Myocyte (in vitro differentiated cells): Measurements from ENCODE around the gene FAM200C. TPM values are rescaled to one million over a fixed set of nuclear protein-coding genes. Genes with fewer than 3 reads are reported as not detected.
"Not testable (repeated sequence)": the region's sequence is repeated elsewhere in the genome, so short reads cannot be mapped to it uniquely, and the experiment has no call there.

Experiments
- DNase-seq: peaks from one replicate; pipeline ENCODE4 v3.0.0-alpha.2; 2012; ENCODE audit warnings: low read depth
- polyA plus RNA-seq: library from polyadenylated mRNA; unstranded; fragments of >200 nt; gene quantifications from one replicate; pipeline ENCODE4 v1.2.1, GENCODE V29; 2012; ENCODE audit warnings: missing spikeins
- total RNA-seq: library from RNA; depleted of rRNA; stranded (reverse); fragments of >200 nt; gene quantifications from 2 replicates; pipeline ENCODE4 v1.2.3, GENCODE V29; 2014

The FAM200C gene
- total RNA-seq = 6.7 and 7.8 TPM in 2 replicates
- 3.5 TPM for polyA plus RNA-seq

GRCh38 chr5:160399402-160400353 lies at the start of gene FAM200C:
FAM200C (minus strand) TSS chr5:160400054; CDS start chr5:160395490, 4,564 bp downstream.
- DNase-seq = peak; percentile 96

- DNase-seq = no peak
Measured at GRCh38 chr5:160449458-160449857, 49.6 kb upstream of the FAM200C start.

GRCh38 chr5:160448886-160449285 lies 49.0 kb upstream of the FAM200C start:
- no peak for DNase-seq

GRCh38 chr5:160445751-160446150 lies 45.9 kb upstream of the FAM200C start:
- no peak for DNase-seq

GRCh38 chr5:160445132-160445531 lies 45.3 kb upstream of the FAM200C start:
- DNase-seq = no peak

- DNase-seq = no peak
Measured at GRCh38 chr5:160444407-160444806, 44.6 kb upstream of the FAM200C start.

GRCh38 chr5:160442824-160443431 lies 43.1 kb upstream of the FAM200C start:
- no peak for DNase-seq

GRCh38 chr5:160441311-160441781 lies 41.5 kb upstream of the FAM200C start:
- DNase-seq = no peak

GRCh38 chr5:160439205-160439600 lies 39.3 kb upstream of the FAM200C start:
- DNase-seq = peak; percentile 81

GRCh38 chr5:160438316-160439204 lies 38.7 kb upstream of the FAM200C start:
- peak; percentile 61 for DNase-seq

GRCh38 chr5:160437271-160437670 lies 37.4 kb upstream of the FAM200C start:
- no peak for DNase-seq

- DNase-seq = not testable (repeated sequence)
Measured at GRCh38 chr5:160436661-160437060, 36.8 kb upstream of the FAM200C start.

- no peak for DNase-seq
Measured at GRCh38 chr5:160436017-160436416, 36.2 kb upstream of the FAM200C start.

GRCh38 chr5:160435532-160435931 lies 35.7 kb upstream of the FAM200C start:
- no peak for DNase-seq

- DNase-seq = no peak
Measured at GRCh38 chr5:160434022-160434531, 34.2 kb upstream of the FAM200C start.

GRCh38 chr5:160432787-160433186 lies 32.9 kb upstream of the FAM200C start:
- DNase-seq = no peak

GRCh38 chr5:160432196-160432595 lies 32.3 kb upstream of the FAM200C start:
- no peak for DNase-seq

- DNase-seq = no peak
Measured at GRCh38 chr5:160427607-160428006, 27.8 kb upstream of the FAM200C start.

GRCh38 chr5:160423099-160423498 lies 23.2 kb upstream of the FAM200C start:
- DNase-seq = no peak

GRCh38 chr5:160421625-160422258 lies 21.9 kb upstream of the FAM200C start, which contains the start of gene PTTG1:
PTTG1 (plus strand) TSS chr5:160421855; CDS start chr5:160422313, 458 bp downstream.
- peak; percentile 98 for DNase-seq

GRCh38 chr5:160420331-160420610 lies 20.4 kb upstream of the FAM200C start:
- no peak for DNase-seq
